ENCODE results near the gene PCNT.

DNA sequence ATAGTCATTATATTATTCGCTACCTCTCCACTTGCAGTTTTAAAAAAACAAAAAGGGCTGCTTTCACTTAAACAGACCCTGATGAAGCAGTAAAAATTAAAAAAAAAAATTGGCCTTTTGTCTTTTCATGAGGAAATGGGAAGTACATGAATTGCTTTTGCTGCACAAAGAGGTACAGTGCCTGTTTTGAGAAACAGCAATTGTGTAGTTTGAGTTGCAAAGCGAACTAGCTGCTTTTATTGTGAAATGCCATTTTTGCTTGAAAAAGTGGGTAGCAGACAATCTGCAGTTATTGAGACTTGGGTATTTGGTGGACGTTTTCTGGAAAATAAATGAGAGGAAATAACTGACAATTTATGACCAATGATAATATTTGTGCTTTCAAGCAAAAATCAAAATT lies 141.7 kb downstream of the PCNT start:
- no peak for TF ChIP-seq CTCF (IDR thresholded peaks at IDR 0.05; ENCODE audit: low read depth, low read length, poor library complexity, severe bottlenecking)
- no peak for TF ChIP-seq EZH2phosphoT487 (IDR thresholded peaks at IDR 0.05; ENCODE audit: borderline replicate concordance, low read length)

Measured in DOHH2 (cell line).